Osteocyte (in vitro differentiated cells): ENCODE data around the gene MPZL1. TPM values are rescaled to one million over a fixed set of nuclear protein-coding genes. Genes with fewer than 3 reads are reported as not detected.

Experiments
- DNase-seq: peaks from one replicate; pipeline ENCODE4 v3.0.0; 2021; ENCODE audit warnings: mixed read lengths; ENCODE audit not compliant: unreplicated experiment; ENCODE audit errors: extremely low spot score
- H3K27ac Mint-ChIP-seq: one replicate; pipeline ENCODE4 v1.8.0; 2021; ENCODE audit warnings: mild to moderate bottlenecking, mixed read lengths; ENCODE audit not compliant: unreplicated experiment
- H3K27me3 Mint-ChIP-seq: one replicate; pipeline ENCODE4 v1.8.0; 2021; ENCODE audit warnings: mixed read lengths; ENCODE audit not compliant: unreplicated experiment
- H3K36me3 Mint-ChIP-seq: one replicate; pipeline ENCODE4 v1.8.0; 2021; ENCODE audit warnings: mixed read lengths; ENCODE audit not compliant: unreplicated experiment
- H3K4me1 Mint-ChIP-seq: one replicate; pipeline ENCODE4 v1.8.0; 2021; ENCODE audit warnings: mixed read lengths; ENCODE audit not compliant: unreplicated experiment
- H3K4me3 Mint-ChIP-seq: one replicate; pipeline ENCODE4 v1.8.0; 2021; ENCODE audit warnings: mild to moderate bottlenecking, moderate library complexity, mixed read lengths; ENCODE audit not compliant: unreplicated experiment
- H3K9me3 Mint-ChIP-seq: one replicate; pipeline ENCODE4 v1.8.0; 2021; ENCODE audit warnings: mixed read lengths; ENCODE audit not compliant: unreplicated experiment
- total RNA-seq: library from RNA; stranded (reverse); gene quantifications from 2 replicates; pipeline ENCODE4 v1.2.1, GENCODE V29; 2021
- TF ChIP-seq, protein P1 (sequence below): fragments of 200-600 bp; sonication (generic); IDR thresholded peaks from 2 replicates; pipeline ENCODE4 v1.5.0; 2021; ENCODE audit warnings: antibody characterized with exemption, mild to moderate bottlenecking, moderate library complexity

Gene MPZL1
- total RNA-seq, 1 donor from 2014 or later, result 155 TPM

DNA sequence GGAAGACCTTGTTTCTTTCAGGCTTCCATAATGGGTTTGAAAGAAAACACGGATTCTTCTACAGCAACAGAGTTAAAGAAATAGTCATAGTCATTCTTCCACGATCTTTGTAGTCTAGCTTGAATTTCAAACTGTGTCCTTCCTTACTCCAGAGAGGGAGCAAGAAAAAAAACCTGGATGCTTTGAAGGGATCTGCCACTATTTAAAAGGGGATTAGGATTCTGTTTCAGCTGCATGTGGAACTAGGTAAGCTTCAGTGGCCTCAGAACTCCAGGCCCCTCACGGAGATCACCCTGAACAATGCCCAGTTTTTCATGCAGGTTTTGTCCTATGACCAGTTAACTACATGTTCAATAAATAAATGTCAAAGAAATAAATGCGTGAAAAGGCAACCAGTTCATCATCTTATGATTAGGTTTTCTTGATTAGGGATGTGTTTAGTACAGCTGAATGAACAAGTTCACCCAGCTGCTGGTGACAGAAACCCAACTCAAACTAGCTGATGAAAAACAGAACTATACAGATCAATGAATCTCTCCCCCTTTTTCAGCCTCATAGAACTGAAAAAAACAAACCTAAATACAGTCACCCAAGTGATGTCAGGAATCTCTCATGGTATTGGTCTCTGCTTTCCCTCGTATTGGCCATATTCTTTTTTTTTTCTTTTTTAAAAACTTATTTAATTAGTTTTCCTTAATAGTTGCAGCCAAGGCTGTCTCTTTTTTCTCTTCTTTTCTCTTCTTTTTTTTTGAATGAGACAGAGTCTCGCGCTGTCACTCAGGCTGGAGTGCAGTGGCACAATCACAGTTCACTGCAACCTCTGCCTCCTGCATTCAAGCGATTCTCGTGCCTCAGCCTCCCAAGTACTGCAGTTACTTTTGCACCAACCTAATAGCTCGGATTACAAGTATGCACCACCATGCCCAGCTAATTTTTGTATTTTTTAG lies 14.6 kb upstream of the MPZL1 start:
- Mint-ChIP-seq H3K4me3 (no peak overlapping the region), H3K27me3 (peaks cover 18% of the 10 kb centered on the region)
- no peak for DNase-seq

DNA sequence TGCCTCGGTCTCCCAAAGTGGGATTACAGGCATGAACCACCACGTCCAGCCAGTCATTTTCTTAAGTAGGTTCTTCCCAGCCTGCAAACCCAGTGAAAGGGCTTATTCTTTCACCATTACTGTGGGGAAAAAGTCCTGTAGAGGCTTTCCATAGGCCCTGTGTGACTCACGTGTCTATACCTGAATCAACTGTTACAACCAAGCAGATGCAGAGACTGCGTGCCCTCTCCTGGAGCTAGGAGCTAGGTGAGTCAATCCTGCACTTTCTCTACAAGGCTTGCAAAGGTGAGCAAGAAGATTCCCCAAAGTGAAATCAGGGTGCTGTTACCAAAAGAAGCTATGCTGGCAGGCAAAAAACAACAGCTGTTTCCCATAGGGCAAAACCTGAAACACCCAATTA lies 13.8 kb upstream of the MPZL1 start:
- Mint-ChIP-seq H3K4me1 (peaks cover 25% of the 10 kb centered on the region), H3K27ac (no peak overlapping the region), H3K27me3 (peaks cover 17% of the 10 kb centered on the region), H3K9me3 (no peaks in the 10 kb centered on the region), H3K36me3 (no peaks in the 10 kb centered on the region), H3K4me3 (no peak overlapping the region)
- TF ChIP-seq, protein P1, sequence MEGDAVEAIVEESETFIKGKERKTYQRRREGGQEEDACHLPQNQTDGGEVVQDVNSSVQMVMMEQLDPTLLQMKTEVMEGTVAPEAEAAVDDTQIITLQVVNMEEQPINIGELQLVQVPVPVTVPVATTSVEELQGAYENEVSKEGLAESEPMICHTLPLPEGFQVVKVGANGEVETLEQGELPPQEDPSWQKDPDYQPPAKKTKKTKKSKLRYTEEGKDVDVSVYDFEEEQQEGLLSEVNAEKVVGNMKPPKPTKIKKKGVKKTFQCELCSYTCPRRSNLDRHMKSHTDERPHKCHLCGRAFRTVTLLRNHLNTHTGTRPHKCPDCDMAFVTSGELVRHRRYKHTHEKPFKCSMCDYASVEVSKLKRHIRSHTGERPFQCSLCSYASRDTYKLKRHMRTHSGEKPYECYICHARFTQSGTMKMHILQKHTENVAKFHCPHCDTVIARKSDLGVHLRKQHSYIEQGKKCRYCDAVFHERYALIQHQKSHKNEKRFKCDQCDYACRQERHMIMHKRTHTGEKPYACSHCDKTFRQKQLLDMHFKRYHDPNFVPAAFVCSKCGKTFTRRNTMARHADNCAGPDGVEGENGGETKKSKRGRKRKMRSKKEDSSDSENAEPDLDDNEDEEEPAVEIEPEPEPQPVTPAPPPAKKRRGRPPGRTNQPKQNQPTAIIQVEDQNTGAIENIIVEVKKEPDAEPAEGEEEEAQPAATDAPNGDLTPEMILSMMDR, result no peak
- peak; percentile 23 for DNase-seq

More for the DNA sequence above, 14.6 kb upstream of the MPZL1 start:
- H3K4me1 Mint-ChIP-seq, result peaks cover 24% of the 10 kb centered on the region
- H3K9me3 Mint-ChIP-seq, result no peaks in the 10 kb centered on the region
- TF ChIP-seq, protein P1, result no peak
- H3K36me3 Mint-ChIP-seq, result no peaks in the 10 kb centered on the region
- no peak overlapping the region for H3K27ac Mint-ChIP-seq

DNA sequence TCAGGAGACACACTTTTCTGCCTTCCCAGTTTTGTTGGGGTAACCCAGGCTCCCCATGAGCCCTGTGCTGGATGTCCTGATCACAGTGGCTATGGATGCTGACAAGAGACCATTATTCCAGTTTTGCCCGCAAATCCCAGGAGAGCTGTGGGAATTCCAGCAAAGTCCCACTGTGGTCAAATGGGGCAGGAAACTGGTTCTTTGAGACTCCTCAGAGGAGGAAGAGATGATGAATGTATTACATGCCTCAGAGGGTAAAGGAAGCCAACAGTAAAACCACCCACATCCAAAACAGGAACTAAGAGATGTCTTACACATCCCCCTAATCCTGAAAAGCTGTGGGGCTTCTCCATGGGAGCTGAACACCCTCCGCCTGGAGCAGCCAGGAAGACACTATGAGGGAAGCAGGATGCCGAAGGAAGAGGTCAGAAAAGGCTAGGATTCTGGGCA lies 12.8 kb upstream of the MPZL1 start:
- DNase-seq, result no peak
- Mint-ChIP-seq H3K4me1 (peaks cover 34% of the 10 kb centered on the region), H3K36me3 (no peaks in the 10 kb centered on the region), H3K9me3 (no peaks in the 10 kb centered on the region), H3K4me3 (no peak overlapping the region), H3K27me3 (peaks cover 7% of the 10 kb centered on the region), H3K27ac (no peak overlapping the region)
- TF ChIP-seq, protein P1, result no peak

DNA sequence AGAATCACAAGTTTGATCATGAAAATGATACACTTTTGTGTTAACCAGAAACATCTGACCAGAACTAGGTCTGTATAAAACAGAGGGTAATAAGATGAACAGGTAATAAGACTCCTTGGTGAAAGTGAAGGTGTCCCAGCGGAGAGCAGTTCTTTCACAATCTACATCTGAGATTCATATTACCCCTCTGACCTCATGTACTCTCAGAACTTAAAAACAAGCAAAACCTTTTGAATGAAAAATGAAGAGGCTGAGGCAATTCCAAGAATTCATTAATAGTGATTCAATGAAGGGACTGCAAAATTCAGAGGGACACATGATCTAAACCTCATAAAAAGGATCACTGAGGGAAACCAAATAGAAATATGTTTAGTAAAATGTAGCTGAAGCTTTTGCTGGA lies 10.9 kb upstream of the MPZL1 start:
- DNase-seq, result no peak
- Mint-ChIP-seq H3K4me3 (no peak overlapping the region), H3K9me3 (no peaks in the 10 kb centered on the region), H3K27ac (no peak overlapping the region), H3K4me1 (peaks cover 26% of the 10 kb centered on the region), H3K27me3 (peaks cover 2% of the 10 kb centered on the region), H3K36me3 (no peaks in the 10 kb centered on the region)
- TF ChIP-seq, protein P1, result no peak

DNA sequence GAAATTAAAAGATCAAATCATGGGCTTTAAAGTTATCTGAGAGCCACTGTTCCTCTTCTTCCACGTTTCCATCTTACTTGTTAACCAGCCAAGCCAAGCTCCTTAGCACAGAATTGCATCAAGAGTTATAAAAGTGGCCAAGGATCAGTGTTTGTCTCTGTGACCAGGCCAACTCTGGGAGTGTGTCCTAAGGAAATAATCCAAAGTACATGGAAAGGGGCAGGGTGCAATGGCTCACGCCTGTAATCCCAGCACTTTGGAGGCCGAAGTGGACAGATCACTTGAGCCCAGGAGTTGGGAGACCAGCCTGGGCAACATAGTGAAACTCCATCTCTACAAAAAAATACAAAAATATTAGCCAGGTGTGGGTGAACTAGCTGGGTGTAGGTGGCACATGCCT lies 10.0 kb upstream of the MPZL1 start:
- Mint-ChIP-seq H3K9me3 (no peaks in the 10 kb centered on the region), H3K27ac (no peak overlapping the region), H3K4me1 (peaks cover 18% of the 10 kb centered on the region), H3K36me3 (no peaks in the 10 kb centered on the region), H3K4me3 (no peak overlapping the region), H3K27me3 (peaks cover 2% of the 10 kb centered on the region)
- TF ChIP-seq, protein P1, result no peak
- DNase-seq, result peak; percentile 32
